AG09309 (cell line): ENCODE data around the gene SPSB3.

ENCODE experiments used
- DNase-seq: peaks from one replicate; pipeline ENCODE4 v3.0.0-alpha.2; 2010; ENCODE audit warnings: low read depth
- H3K4me3 ChIP-seq: 2 replicates; pipeline ENCODE4 v1.5.1; 2011; ENCODE audit warnings: mild to moderate bottlenecking, low read depth, low read length, moderate library complexity; ENCODE audit not compliant: control insufficient read depth
- TF ChIP-seq, protein P1 (sequence below): IDR thresholded peaks from 2 replicates; pipeline ENCODE4 v1.5.1; 2011; ENCODE audit warnings: mild to moderate bottlenecking, low read depth, low read length, inconsistent platforms; ENCODE audit not compliant: insufficient read depth, control insufficient read depth; ENCODE audit errors: missing control alignments

Gene SPSB3

DNA sequence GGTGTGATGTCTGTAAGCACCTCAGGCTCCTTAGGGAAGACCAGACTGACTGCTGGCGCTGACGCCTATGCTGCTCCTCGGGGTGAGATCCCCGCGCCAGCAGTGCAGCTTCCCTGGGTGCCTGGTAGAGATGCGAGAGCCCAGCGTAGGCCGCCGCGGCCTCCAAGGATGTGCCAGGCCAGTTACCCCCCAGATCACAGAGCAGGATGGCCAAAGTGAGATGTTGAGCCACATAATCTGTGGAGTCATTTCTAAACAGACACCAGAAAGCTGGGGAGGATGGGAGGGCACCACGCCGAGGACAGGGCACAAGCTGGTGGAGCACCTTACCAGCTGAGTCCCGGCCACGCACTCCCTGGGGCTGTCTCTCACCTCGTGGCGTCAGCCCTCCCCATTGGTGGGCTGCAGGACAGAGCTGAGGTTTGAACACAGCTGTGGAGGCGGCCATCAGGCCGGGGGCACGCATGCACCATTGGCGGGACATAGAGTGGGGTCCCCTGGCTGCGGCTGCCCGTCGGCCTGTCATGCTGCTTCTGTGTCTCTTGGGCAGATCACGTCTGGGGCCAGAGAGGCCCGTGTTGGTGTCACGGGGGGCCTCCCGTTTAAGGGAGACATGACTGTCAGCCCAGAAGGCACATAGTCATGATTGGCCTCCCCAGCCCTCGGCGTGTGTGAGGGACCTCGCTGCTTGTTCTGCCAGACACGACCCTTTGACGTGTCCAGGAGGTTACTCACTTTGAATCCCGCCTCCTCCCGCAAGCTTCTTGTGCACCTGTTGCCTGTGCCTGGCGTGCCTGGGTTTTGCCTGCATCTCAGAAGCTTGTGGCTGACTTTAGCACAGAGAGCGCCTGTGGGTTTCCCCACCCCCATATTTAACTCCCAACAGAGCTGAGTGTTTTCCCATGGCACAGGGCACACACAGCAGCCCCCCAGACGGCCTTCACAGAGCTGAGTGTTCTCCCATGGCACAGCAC lies 54.4 kb downstream of the SPSB3 start:
- TF ChIP-seq, protein P1, sequence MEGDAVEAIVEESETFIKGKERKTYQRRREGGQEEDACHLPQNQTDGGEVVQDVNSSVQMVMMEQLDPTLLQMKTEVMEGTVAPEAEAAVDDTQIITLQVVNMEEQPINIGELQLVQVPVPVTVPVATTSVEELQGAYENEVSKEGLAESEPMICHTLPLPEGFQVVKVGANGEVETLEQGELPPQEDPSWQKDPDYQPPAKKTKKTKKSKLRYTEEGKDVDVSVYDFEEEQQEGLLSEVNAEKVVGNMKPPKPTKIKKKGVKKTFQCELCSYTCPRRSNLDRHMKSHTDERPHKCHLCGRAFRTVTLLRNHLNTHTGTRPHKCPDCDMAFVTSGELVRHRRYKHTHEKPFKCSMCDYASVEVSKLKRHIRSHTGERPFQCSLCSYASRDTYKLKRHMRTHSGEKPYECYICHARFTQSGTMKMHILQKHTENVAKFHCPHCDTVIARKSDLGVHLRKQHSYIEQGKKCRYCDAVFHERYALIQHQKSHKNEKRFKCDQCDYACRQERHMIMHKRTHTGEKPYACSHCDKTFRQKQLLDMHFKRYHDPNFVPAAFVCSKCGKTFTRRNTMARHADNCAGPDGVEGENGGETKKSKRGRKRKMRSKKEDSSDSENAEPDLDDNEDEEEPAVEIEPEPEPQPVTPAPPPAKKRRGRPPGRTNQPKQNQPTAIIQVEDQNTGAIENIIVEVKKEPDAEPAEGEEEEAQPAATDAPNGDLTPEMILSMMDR: no peak
- H3K4me3 ChIP-seq: no peak overlapping the region
- no peak for DNase-seq
